ENCODE data around the gene DPEP1. TPM values are rescaled to one million over a fixed set of nuclear protein-coding genes. Genes with fewer than 3 reads are reported as not detected.

Gene DPEP1
- total RNA-seq, 1 experiment from 2014 or later = 13.6 TPM

DNA sequence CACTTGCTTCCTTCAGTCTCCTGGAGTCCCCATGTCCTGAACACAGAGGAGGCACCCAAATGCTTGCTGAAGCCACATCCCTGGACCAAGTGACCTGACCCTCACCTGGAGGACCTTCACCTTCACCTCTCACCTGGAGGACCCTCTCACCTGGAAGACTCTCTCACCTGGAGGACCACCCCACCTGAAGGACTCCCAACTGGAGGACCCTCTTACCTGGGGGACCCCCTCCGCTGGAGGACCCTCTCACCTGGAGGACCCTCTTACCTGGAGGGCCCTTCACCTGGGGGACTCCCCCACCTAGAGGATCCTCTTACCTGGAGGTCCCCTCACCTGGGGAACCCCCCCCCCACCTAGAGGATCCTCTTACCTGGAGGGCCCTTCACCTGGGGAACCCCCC lies 72.5 kb downstream of the DPEP1 start (continued):
- no peak for TF ChIP-seq GABPB1 (CRISPR knock-in tag; IDR thresholded peaks at IDR 0.05)
- TF ChIP-seq, protein P1, sequence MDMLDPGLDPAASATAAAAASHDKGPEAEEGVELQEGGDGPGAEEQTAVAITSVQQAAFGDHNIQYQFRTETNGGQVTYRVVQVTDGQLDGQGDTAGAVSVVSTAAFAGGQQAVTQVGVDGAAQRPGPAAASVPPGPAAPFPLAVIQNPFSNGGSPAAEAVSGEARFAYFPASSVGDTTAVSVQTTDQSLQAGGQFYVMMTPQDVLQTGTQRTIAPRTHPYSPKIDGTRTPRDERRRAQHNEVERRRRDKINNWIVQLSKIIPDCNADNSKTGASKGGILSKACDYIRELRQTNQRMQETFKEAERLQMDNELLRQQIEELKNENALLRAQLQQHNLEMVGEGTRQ (CRISPR knock-in tag; IDR thresholded peaks at IDR 0.05) = no peak
- TF ChIP-seq MXD4 (CRISPR knock-in tag; IDR thresholded peaks at IDR 0.05; ENCODE audit: borderline replicate concordance) = no peak
- TF ChIP-seq, protein P2, sequence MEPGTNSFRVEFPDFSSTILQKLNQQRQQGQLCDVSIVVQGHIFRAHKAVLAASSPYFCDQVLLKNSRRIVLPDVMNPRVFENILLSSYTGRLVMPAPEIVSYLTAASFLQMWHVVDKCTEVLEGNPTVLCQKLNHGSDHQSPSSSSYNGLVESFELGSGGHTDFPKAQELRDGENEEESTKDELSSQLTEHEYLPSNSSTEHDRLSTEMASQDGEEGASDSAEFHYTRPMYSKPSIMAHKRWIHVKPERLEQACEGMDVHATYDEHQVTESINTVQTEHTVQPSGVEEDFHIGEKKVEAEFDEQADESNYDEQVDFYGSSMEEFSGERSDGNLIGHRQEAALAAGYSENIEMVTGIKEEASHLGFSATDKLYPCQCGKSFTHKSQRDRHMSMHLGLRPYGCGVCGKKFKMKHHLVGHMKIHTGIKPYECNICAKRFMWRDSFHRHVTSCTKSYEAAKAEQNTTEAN (CRISPR knock-in tag; IDR thresholded peaks at IDR 0.05) = no peak
- no peak for TF ChIP-seq ZNF416 (CRISPR knock-in tag; IDR thresholded peaks at IDR 0.05)
- TF ChIP-seq, protein P3, sequence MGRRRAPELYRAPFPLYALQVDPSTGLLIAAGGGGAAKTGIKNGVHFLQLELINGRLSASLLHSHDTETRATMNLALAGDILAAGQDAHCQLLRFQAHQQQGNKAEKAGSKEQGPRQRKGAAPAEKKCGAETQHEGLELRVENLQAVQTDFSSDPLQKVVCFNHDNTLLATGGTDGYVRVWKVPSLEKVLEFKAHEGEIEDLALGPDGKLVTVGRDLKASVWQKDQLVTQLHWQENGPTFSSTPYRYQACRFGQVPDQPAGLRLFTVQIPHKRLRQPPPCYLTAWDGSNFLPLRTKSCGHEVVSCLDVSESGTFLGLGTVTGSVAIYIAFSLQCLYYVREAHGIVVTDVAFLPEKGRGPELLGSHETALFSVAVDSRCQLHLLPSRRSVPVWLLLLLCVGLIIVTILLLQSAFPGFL (CRISPR knock-in tag; IDR thresholded peaks at IDR 0.05; ENCODE audit: borderline replicate concordance) = no peak
- no peak for TF ChIP-seq ZNF263 (CRISPR knock-in tag; IDR thresholded peaks at IDR 0.05; ENCODE audit: low read depth)
- TF ChIP-seq, protein P4, sequence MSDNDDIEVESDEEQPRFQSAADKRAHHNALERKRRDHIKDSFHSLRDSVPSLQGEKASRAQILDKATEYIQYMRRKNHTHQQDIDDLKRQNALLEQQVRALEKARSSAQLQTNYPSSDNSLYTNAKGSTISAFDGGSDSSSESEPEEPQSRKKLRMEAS (CRISPR knock-in tag; IDR thresholded peaks at IDR 0.05) = no peak
- no peak for TF ChIP-seq MYBL2 (CRISPR knock-in tag; IDR thresholded peaks at IDR 0.05)
- no peak for TF ChIP-seq TCF7 (CRISPR knock-in tag; IDR thresholded peaks at IDR 0.05; ENCODE audit: low read depth)
- TF ChIP-seq CBFB (CRISPR knock-in tag; IDR thresholded peaks at IDR 0.05; ENCODE audit: low read depth) = no peak
- TF ChIP-seq, protein P5, sequence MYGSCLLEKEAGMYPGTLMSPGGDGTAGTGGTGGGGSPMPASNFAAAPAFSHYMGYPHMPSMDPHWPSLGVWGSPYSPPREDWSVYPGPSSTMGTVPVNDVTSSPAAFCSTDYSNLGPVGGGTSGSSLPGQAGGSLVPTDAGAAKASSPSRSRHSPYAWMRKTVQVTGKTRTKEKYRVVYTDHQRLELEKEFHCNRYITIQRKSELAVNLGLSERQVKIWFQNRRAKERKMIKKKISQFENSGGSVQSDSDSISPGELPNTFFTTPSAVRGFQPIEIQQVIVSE (CRISPR knock-in tag; IDR thresholded peaks at IDR 0.05; ENCODE audit: borderline replicate concordance) = no peak

DNA sequence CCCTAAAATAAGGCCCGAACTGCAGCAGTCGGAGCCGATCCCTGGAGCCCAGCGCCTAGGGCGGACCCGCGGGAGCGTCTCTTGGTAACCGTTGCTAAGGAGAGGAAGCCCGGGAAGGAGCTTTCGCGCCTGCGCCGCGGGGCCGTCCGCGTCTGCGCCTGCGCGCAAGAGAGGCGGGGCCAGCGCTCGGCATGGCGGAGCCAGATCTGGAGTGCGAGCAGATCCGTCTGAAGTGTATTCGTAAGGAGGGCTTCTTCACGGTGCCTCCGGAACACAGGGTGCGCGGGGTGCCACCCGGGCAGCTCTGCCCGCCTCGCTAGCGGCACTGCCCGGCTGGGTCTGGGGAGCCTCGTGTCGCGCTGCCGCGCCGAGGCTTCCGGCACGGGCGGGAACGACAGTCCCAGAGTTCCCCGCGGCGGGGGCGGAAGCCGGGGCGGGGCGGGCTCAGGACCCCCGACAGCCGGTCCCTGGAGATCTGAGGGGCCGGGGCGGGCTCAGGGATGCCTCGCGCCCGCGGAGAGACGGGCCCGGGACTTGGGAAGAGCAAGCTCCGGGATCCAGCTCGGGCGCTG lies 73.2 kb downstream of the DPEP1 start, which contains the start of gene CDK10:
Gene CDK10, plus strand, starts transcription at position 170 of the 572 bp plus-strand sequence. Its CDS starts 22 bp downstream, at position 192.
- H3K27ac Mint-ChIP-seq = peak within 1 kb of the TSS; percentile 87; the same call in 1 of the 2 replicates
- CTCF ChIA-PET = interaction anchor here (1.0 to 1.8 kb wide), 5 partner anchors 14 to 129 kb away, joined by 3 to 19 read pairs (median 6); partner anchors contain the start of gene SPATA2L
- POLR2A ChIA-PET = interaction anchor here (0.7 to 1.5 kb wide), 5 partner anchors 8 to 186 kb away, joined by 3 to 11 read pairs (median 3); no protein-coding TSS in a partner anchor
- DNase-seq (ENCODE audit: low spot score) (peak; percentile 94), ATAC-seq (peak; percentile 86)
- peak within 1 kb of the TSS; percentile 85 for H3K4me3 Mint-ChIP-seq
- peaks cover 5% of the 10 kb centered on the region for H3K27me3 Mint-ChIP-seq (ENCODE audit: low read depth)
- H3K4me1 Mint-ChIP-seq = peaks cover 7% of the 10 kb centered on the region
- peaks cover 56% of the 10 kb centered on the region for H3K36me3 Mint-ChIP-seq
- H3K9me3 Mint-ChIP-seq = peaks cover 38% of the 10 kb centered on the region
- TF ChIP-seq ATF1 (CRISPR knock-in tag; IDR thresholded peaks at IDR 0.05) = no peak; the same call in 1 of the 2 replicates
- TF ChIP-seq PRRX2 (CRISPR knock-in tag; IDR thresholded peaks at IDR 0.05) = no peak
- TF ChIP-seq, protein P6, sequence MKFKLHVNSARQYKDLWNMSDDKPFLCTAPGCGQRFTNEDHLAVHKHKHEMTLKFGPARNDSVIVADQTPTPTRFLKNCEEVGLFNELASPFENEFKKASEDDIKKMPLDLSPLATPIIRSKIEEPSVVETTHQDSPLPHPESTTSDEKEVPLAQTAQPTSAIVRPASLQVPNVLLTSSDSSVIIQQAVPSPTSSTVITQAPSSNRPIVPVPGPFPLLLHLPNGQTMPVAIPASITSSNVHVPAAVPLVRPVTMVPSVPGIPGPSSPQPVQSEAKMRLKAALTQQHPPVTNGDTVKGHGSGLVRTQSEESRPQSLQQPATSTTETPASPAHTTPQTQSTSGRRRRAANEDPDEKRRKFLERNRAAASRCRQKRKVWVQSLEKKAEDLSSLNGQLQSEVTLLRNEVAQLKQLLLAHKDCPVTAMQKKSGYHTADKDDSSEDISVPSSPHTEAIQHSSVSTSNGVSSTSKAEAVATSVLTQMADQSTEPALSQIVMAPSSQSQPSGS (CRISPR knock-in tag; IDR thresholded peaks at IDR 0.05; ENCODE audit: borderline replicate concordance, low read depth) = no peak
- TF ChIP-seq, protein P7, sequence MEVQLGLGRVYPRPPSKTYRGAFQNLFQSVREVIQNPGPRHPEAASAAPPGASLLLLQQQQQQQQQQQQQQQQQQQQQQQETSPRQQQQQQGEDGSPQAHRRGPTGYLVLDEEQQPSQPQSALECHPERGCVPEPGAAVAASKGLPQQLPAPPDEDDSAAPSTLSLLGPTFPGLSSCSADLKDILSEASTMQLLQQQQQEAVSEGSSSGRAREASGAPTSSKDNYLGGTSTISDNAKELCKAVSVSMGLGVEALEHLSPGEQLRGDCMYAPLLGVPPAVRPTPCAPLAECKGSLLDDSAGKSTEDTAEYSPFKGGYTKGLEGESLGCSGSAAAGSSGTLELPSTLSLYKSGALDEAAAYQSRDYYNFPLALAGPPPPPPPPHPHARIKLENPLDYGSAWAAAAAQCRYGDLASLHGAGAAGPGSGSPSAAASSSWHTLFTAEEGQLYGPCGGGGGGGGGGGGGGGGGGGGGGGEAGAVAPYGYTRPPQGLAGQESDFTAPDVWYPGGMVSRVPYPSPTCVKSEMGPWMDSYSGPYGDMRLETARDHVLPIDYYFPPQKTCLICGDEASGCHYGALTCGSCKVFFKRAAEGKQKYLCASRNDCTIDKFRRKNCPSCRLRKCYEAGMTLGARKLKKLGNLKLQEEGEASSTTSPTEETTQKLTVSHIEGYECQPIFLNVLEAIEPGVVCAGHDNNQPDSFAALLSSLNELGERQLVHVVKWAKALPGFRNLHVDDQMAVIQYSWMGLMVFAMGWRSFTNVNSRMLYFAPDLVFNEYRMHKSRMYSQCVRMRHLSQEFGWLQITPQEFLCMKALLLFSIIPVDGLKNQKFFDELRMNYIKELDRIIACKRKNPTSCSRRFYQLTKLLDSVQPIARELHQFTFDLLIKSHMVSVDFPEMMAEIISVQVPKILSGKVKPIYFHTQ (CRISPR knock-in tag; IDR thresholded peaks at IDR 0.05) = no peak
- no peak; the same call in 1 of the 2 replicates for TF ChIP-seq GABPB1 (CRISPR knock-in tag; IDR thresholded peaks at IDR 0.05)
- TF ChIP-seq, protein P8, sequence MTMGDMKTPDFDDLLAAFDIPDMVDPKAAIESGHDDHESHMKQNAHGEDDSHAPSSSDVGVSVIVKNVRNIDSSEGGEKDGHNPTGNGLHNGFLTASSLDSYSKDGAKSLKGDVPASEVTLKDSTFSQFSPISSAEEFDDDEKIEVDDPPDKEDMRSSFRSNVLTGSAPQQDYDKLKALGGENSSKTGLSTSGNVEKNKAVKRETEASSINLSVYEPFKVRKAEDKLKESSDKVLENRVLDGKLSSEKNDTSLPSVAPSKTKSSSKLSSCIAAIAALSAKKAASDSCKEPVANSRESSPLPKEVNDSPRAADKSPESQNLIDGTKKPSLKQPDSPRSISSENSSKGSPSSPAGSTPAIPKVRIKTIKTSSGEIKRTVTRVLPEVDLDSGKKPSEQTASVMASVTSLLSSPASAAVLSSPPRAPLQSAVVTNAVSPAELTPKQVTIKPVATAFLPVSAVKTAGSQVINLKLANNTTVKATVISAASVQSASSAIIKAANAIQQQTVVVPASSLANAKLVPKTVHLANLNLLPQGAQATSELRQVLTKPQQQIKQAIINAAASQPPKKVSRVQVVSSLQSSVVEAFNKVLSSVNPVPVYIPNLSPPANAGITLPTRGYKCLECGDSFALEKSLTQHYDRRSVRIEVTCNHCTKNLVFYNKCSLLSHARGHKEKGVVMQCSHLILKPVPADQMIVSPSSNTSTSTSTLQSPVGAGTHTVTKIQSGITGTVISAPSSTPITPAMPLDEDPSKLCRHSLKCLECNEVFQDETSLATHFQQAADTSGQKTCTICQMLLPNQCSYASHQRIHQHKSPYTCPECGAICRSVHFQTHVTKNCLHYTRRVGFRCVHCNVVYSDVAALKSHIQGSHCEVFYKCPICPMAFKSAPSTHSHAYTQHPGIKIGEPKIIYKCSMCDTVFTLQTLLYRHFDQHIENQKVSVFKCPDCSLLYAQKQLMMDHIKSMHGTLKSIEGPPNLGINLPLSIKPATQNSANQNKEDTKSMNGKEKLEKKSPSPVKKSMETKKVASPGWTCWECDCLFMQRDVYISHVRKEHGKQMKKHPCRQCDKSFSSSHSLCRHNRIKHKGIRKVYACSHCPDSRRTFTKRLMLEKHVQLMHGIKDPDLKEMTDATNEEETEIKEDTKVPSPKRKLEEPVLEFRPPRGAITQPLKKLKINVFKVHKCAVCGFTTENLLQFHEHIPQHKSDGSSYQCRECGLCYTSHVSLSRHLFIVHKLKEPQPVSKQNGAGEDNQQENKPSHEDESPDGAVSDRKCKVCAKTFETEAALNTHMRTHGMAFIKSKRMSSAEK (CRISPR knock-in tag; IDR thresholded peaks at IDR 0.05; ENCODE audit: borderline replicate concordance) = no peak
- TF ChIP-seq, protein P9, sequence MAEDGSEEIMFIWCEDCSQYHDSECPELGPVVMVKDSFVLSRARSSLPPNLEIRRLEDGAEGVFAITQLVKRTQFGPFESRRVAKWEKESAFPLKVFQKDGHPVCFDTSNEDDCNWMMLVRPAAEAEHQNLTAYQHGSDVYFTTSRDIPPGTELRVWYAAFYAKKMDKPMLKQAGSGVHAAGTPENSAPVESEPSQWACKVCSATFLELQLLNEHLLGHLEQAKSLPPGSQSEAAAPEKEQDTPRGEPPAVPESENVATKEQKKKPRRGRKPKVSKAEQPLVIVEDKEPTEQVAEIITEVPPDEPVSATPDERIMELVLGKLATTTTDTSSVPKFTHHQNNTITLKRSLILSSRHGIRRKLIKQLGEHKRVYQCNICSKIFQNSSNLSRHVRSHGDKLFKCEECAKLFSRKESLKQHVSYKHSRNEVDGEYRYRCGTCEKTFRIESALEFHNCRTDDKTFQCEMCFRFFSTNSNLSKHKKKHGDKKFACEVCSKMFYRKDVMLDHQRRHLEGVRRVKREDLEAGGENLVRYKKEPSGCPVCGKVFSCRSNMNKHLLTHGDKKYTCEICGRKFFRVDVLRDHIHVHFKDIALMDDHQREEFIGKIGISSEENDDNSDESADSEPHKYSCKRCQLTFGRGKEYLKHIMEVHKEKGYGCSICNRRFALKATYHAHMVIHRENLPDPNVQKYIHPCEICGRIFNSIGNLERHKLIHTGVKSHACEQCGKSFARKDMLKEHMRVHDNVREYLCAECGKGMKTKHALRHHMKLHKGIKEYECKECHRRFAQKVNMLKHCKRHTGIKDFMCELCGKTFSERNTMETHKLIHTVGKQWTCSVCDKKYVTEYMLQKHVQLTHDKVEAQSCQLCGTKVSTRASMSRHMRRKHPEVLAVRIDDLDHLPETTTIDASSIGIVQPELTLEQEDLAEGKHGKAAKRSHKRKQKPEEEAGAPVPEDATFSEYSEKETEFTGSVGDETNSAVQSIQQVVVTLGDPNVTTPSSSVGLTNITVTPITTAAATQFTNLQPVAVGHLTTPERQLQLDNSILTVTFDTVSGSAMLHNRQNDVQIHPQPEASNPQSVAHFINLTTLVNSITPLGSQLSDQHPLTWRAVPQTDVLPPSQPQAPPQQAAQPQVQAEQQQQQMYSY (CRISPR knock-in tag; IDR thresholded peaks at IDR 0.05) = no peak

All from WTC11 (cell line).